GM18520 (cell line): Measurements from ENCODE around the gene SLC7A11.
"Not testable (repeated sequence)": the region's sequence is repeated elsewhere in the genome, so short reads cannot be mapped to it uniquely, and the experiment has no call there.

Source experiments
- ATAC-seq: cut with Tn5 transposase; IDR thresholded peaks from one replicate; pipeline ENCODE4 v1.9.1; 2021; ENCODE audit not compliant: unreplicated experiment

SLC7A11 gene

DNA sequence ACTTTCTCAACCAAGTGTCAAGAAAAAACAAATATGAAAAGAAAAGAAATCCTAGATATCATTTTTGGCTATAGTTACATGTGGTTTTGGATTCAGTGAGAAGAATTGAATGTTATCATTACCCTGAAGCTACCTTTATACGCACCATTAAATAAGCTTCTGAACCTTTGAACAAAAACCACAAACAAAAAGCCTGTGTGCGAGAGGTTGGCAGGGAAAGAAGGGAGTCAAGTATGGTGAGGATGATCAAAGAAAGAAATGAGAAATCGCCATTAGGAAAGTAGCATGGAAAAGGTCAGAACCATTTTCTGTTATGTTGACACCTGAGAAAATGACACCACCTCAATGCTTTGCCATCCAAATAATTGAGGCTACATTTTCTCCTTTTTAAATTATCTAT, 1.2 kb upstream of the SLC7A11 start:
- no peak for ATAC-seq

DNA sequence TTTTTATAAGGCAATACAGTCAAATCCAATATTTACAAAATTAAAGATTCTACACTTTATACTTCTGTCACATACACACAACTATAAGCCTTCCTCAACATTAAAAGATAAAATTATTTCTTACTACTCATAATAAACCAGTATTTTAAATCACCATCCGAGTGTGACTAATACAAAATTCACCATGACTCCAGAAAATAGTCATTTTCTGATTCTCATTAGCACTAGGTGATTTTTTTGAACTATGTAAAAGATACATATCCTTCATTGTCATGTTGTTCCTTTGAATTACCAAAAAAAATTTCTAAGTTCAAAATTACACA, 646 bp upstream of the SLC7A11 start:
- ATAC-seq: no peak

- ATAC-seq: no peak
These were observed 671 bp downstream of the SLC7A11 start for GRCh38 chr4:138241281-138242075.

GRCh38 chr4:138239491-138239890, 2.7 kb downstream of the SLC7A11 start:
- ATAC-seq: no peak

DNA sequence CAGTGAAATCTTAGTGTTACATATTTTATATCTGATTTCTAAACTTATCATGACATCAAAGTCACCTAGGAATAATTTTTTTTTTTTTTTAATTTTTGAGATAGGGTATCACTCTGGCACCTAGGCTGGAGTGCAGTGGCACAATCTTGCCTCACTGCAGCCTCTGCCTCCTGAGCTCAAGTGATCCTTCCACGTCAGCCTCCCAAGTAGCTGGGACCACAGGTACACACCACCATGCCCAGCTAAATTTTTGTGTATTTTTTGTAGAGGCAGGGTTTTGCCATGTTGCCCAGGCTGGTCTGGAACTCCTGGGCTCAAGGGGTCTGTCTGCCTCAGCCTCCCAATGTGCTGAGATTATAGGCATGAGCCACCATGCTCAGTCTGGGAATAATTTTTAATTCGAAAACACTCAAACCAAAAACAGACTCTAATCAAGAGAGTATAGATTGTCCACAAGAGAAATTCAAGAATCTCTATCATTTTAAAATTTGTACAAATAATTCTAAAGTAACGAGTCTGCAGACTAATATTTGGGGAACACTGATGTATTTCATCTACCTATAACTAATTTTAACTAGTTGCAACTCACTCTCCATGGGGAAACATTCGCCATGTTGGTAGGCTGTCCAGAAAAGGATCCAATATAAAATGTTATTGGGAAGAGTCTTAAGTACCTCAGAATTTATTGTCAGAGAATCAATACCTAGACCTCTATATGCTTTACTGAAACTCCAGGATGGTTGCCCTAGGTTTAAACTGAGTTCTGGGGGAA, 3.4 kb downstream of the SLC7A11 start:
- no peak for ATAC-seq

DNA sequence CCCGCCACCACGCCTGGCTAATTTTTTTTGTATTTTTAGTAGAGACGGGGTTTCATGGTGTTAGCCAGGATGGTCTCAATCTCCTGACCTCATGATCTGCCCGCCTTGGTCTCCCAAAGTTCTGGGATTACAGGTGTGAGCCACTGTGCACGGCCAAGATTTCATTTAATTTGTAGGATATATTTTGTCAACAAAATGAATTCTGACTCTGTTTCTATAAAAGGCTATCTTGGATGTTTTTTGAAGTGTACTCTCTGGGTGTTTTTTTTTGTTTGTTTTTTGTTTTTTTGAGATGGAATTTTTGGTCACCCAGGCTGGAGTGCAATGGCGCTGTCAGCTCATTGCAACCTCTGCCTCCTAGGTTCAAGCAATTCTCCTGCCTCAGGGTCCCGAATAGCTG, 5.0 kb downstream of the SLC7A11 start:
- ATAC-seq: not testable (repeated sequence)

- ATAC-seq: peak; percentile 7
These were observed 6.1 kb downstream of the SLC7A11 start for GRCh38 chr4:138236037-138236436.

DNA sequence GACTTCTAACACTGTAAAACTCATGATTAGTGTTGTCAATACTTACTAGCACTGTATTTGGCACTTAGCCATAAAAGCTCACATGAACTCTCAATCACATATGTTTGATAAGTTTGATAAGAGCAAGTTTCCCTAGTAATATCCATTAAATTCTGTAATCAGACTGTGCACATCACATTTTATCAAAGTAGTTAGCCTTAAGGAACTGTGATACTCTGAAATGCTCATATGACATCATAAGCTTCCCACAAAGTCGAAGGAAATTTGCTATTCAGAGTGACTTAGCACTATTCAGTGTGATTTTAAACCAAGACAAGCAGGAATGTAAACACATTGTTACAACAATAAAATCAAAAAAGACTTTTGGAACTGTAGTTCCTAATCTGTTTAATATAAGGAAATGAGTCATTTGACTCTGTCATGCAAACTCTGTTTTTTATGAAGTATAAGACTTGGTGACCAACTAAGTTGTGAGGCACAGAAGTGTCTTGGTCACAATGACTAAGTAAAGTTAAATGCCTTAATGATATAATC, 6.7 kb downstream of the SLC7A11 start:
- ATAC-seq: peak; percentile 48

GRCh38 chr4:138234248-138234647, 7.9 kb downstream of the SLC7A11 start:
- ATAC-seq: no peak

- no peak for ATAC-seq
These were observed 8.7 kb downstream of the SLC7A11 start for GRCh38 chr4:138233313-138234034.

- ATAC-seq: no peak
These were observed 9.8 kb downstream of the SLC7A11 start for GRCh38 chr4:138232364-138232763.

GRCh38 chr4:138230048-138230447, 12.1 kb downstream of the SLC7A11 start:
- ATAC-seq: no peak

DNA sequence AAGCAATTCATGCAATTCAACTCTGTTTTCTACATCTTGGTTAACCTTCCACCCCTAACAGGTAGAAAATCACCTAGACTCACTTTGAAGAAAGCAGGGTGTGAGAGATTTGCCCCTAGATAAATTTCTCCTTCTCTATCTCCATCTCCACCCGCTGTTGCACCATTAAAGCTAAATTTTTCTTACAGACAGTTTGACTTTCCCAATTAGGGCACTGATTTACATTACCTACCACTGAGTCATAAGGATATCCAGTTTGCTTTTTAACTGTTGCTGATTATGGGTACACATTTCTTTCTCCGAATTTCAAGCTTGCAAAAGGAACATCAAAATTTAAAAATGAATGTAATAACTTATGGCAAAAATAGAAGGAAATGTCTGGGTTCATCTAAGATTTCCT, 13.0 kb downstream of the SLC7A11 start:
- no peak for ATAC-seq

- no peak for ATAC-seq
These were observed 15.8 kb downstream of the SLC7A11 start for GRCh38 chr4:138226351-138226750.

GRCh38 chr4:138225477-138225876, 16.7 kb downstream of the SLC7A11 start:
- ATAC-seq: no peak

DNA sequence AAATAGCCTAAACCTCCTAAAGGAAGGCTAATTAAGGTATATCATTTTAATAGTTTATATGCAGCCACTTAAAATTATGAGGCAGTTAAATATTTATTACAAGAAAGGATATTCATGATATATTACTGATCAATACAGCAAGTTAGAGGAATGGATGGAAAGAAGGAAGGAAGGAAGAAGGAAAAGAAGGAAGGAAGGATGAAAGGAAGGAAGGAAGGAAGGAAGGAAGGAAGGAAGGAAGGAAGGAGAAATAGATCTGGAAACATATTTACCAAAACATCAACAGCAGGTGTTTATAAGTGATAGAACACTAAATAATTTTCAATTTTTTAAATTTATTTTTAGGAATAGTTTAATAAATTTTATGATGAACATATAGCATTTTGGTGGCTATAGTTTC, 17.5 kb downstream of the SLC7A11 start:
- no peak for ATAC-seq

DNA sequence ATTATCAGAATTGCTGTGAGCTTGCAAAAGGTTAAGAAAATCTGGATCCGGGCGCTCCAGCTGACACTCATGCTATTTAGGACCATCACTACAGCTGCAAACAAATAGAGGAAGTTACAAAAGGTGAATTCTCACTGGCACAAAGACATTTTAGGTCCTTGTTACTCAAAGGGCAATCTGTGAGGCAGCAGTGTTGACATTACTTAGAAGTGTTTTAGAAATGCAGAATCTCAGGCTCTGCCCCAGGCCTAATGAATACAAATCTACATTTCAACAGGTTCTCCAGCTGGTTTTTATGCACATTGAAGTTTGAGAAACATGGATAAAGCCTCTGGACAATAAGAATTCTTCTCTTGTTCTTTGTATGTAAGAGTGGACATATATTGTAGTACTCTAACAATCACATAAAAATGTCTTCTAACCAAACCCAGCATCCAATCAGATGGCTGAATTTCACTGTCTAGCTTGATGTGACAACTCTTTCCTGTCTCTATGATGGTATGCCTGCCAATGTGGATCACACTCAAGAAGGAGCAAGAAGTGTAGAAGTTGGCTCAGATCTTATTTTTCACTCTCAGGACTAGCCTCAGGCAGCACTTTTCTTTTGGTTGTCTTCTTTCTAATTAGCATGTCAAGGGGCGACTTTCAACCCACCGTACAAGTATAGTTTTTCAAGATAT, 18.8 kb downstream of the SLC7A11 start:
- no peak for ATAC-seq

GRCh38 chr4:138222046-138222445, 20.1 kb downstream of the SLC7A11 start:
- no peak for ATAC-seq

GRCh38 chr4:138218976-138219375, 23.2 kb downstream of the SLC7A11 start:
- no peak for ATAC-seq

GRCh38 chr4:138217567-138217966, 24.6 kb downstream of the SLC7A11 start:
- no peak for ATAC-seq

DNA sequence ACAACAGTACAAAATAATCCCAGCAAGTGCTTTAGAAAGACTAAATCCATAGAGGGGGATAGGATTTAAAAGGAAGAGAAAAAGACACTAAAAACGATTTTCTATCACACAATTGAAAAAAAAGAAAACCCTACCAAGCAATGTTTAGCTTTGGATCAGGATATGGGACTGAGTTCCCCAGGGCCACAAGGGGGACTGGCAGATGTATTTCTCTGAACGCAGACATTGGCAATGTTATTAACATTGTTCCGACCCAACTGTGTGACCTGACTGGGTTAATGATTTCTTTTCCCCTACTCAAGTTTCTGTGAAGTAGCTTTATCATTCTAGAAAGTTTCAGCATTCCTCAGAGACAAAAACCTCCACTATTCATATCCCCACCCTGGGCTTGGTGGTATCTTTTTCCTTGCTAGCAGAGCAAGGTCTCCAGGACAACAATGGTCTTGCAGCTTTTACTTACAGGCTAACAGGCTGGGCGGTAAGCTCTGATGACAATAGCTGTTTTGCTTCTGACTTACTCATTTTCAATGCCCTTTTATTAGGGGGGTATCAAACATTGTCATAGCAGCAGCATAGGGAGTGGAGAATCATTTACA, 25.8 kb downstream of the SLC7A11 start:
- ATAC-seq: no peak
